Measurements from ENCODE around the gene GARIN1A.
A peak's percentile ranks its signal among the peaks of the same experiment; 100 is the strongest.
"Not testable (repeated sequence)": the region's sequence is repeated elsewhere in the genome, so short reads cannot be mapped to it uniquely, and the experiment has no call there.

The GARIN1A gene

GRCh38 chr7:128683738-128684137, 11.6 kb downstream of the GARIN1A start:
- not testable (repeated sequence) for DNase-seq

- no peak for DNase-seq
These were observed 15.0 kb downstream of the GARIN1A start for GRCh38 chr7:128687131-128687530.

- DNase-seq: no peak
These were observed 16.4 kb downstream of the GARIN1A start for GRCh38 chr7:128688492-128688891.

GRCh38 chr7:128689161-128689935, 17.3 kb downstream of the GARIN1A start:
- DNase-seq: not testable (repeated sequence)

- no peak for DNase-seq
These were observed 19.1 kb downstream of the GARIN1A start for GRCh38 chr7:128691227-128691626.

GRCh38 chr7:128692623-128693270, 20.7 kb downstream of the GARIN1A start:
- no peak for DNase-seq

GRCh38 chr7:128693373-128694015, 21.4 kb downstream of the GARIN1A start:
- DNase-seq: no peak

GRCh38 chr7:128694738-128695137, 22.6 kb downstream of the GARIN1A start:
- no peak for DNase-seq

GRCh38 chr7:128697302-128697905, 25.3 kb downstream of the GARIN1A start:
- DNase-seq: peak in 5 of 6 experiments; percentile 2 to 31 (median 24)

- no peak for DNase-seq
These were observed 27.2 kb downstream of the GARIN1A start for GRCh38 chr7:128699196-128699712.

GRCh38 chr7:128699895-128700294, 27.8 kb downstream of the GARIN1A start:
- no peak for DNase-seq

GRCh38 chr7:128701062-128701785, 29.1 kb downstream of the GARIN1A start:
- no peak for DNase-seq

- DNase-seq: no peak
These were observed 31.6 kb downstream of the GARIN1A start for GRCh38 chr7:128703609-128704241.

GRCh38 chr7:128705891-128706333, 33.8 kb downstream of the GARIN1A start:
- DNase-seq: no peak

- DNase-seq: no peak
These were observed 35.7 kb downstream of the GARIN1A start for GRCh38 chr7:128707752-128708151.

- DNase-seq: no peak
These were observed 36.1 kb downstream of the GARIN1A start for GRCh38 chr7:128708235-128708634.

GRCh38 chr7:128708824-128709223, 36.7 kb downstream of the GARIN1A start:
- no peak for DNase-seq

GRCh38 chr7:128710481-128710880, 38.4 kb downstream of the GARIN1A start:
- no peak for DNase-seq

GRCh38 chr7:128713794-128714193, 41.7 kb downstream of the GARIN1A start:
- DNase-seq: no peak

- DNase-seq: no peak
These were observed 42.8 kb downstream of the GARIN1A start for GRCh38 chr7:128714701-128715495.
